Raji (cell line): ENCODE measurements around the gene DELE1.

Experiments
- POLR2A ChIP-seq: IDR thresholded peaks from 2 replicates; pipeline ENCODE4 v1.6.1; 2011; ENCODE audit warnings: low read depth, low read length, control low read depth; ENCODE audit not compliant: insufficient read depth

DELE1 gene

GRCh38 chr5:141923448-141924313 lies at the start of gene DELE1:
TSS of gene DELE1 (plus strand) at chr5:141923871. CDS start at chr5:141923942, 71 bp downstream.
- TF ChIP-seq POLR2A: peak; percentile 79

GRCh38 chr5:141873933-141874261 lies 49.8 kb upstream of the DELE1 start:
- TF ChIP-seq POLR2A: no peak

GRCh38 chr5:141874262-141874964 lies 49.3 kb upstream of the DELE1 start:
- TF ChIP-seq POLR2A: no peak

- no peak for TF ChIP-seq POLR2A
Observed at GRCh38 chr5:141875022-141875740, 48.5 kb upstream of the DELE1 start.

GRCh38 chr5:141875795-141876627 lies 47.7 kb upstream of the DELE1 start:
- no peak for TF ChIP-seq POLR2A

- TF ChIP-seq POLR2A: no peak
Observed at GRCh38 chr5:141876628-141877355, 46.9 kb upstream of the DELE1 start.

- no peak for TF ChIP-seq POLR2A
Observed at GRCh38 chr5:141877356-141878185, 46.1 kb upstream of the DELE1 start.

GRCh38 chr5:141878186-141878710 lies 45.4 kb upstream of the DELE1 start, which contains the start of gene PCDH1:
TSS of gene PCDH1 (minus strand) at chr5:141878410. CDS start at chr5:141878262, 148 bp downstream.
- TF ChIP-seq POLR2A: no peak

- TF ChIP-seq POLR2A: no peak
Observed at GRCh38 chr5:141878711-141879425, 44.8 kb upstream of the DELE1 start.

- TF ChIP-seq POLR2A: no peak
Observed at GRCh38 chr5:141879426-141879759, 44.3 kb upstream of the DELE1 start.

- no peak for TF ChIP-seq POLR2A
Observed at GRCh38 chr5:141879941-141880738, 43.5 kb upstream of the DELE1 start.

- TF ChIP-seq POLR2A: no peak
Observed at GRCh38 chr5:141880961-141881801, 42.5 kb upstream of the DELE1 start.
